ENCODE results near the gene SLMAP.

- TF ChIP-seq, protein P1, sequence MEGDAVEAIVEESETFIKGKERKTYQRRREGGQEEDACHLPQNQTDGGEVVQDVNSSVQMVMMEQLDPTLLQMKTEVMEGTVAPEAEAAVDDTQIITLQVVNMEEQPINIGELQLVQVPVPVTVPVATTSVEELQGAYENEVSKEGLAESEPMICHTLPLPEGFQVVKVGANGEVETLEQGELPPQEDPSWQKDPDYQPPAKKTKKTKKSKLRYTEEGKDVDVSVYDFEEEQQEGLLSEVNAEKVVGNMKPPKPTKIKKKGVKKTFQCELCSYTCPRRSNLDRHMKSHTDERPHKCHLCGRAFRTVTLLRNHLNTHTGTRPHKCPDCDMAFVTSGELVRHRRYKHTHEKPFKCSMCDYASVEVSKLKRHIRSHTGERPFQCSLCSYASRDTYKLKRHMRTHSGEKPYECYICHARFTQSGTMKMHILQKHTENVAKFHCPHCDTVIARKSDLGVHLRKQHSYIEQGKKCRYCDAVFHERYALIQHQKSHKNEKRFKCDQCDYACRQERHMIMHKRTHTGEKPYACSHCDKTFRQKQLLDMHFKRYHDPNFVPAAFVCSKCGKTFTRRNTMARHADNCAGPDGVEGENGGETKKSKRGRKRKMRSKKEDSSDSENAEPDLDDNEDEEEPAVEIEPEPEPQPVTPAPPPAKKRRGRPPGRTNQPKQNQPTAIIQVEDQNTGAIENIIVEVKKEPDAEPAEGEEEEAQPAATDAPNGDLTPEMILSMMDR (IDR thresholded peaks at IDR 0.05 in 4 of 5, conservative IDR thresholded peaks at IDR 0.05 in 1 of 5) = no peak
- TF ChIP-seq POLR2A (IDR thresholded peaks at IDR 0.05) = no peak
Observed at GRCh38 chr3:57939775-57940174, 183.7 kb downstream of the SLMAP start.
